GM18526 (cell line): Measurements from ENCODE around the gene MAG.

Experiments used
- POLR2A ChIP-seq: IDR thresholded peaks from 3 replicates; pipeline ENCODE4 v1.6.1; 2011; ENCODE audit not compliant: insufficient read length; ENCODE audit errors: extremely low read depth

The MAG gene

GRCh38 chr19:35270381-35270811 is 21.6 kb upstream of the MAG start:
- TF ChIP-seq POLR2A: no peak

GRCh38 chr19:35271546-35271945 is 20.4 kb upstream of the MAG start:
- no peak for TF ChIP-seq POLR2A

- TF ChIP-seq POLR2A: no peak
Measured at GRCh38 chr19:35272122-35272719, 19.7 kb upstream of the MAG start.

- TF ChIP-seq POLR2A: no peak
Measured at GRCh38 chr19:35272954-35273649, 18.9 kb upstream of the MAG start.

GRCh38 chr19:35273686-35274259 is 18.2 kb upstream of the MAG start:
- no peak for TF ChIP-seq POLR2A

- no peak for TF ChIP-seq POLR2A
Measured at GRCh38 chr19:35274323-35274722, 17.6 kb upstream of the MAG start.

- no peak for TF ChIP-seq POLR2A
Measured at GRCh38 chr19:35276706-35277281, 15.2 kb upstream of the MAG start.

GRCh38 chr19:35278578-35279284 is 13.2 kb upstream of the MAG start:
- no peak for TF ChIP-seq POLR2A

GRCh38 chr19:35279374-35279773 is 12.6 kb upstream of the MAG start:
- no peak for TF ChIP-seq POLR2A

- TF ChIP-seq POLR2A: peak; percentile 14
Measured at GRCh38 chr19:35279985-35280821, 11.8 kb upstream of the MAG start.

GRCh38 chr19:35281303-35281702 is 10.7 kb upstream of the MAG start:
- no peak for TF ChIP-seq POLR2A

GRCh38 chr19:35284153-35285094 is 7.5 kb upstream of the MAG start:
- no peak for TF ChIP-seq POLR2A

- TF ChIP-seq POLR2A: no peak
Measured at GRCh38 chr19:35285095-35285449, 6.9 kb upstream of the MAG start.

GRCh38 chr19:35287713-35288112 is 4.2 kb upstream of the MAG start:
- TF ChIP-seq POLR2A: no peak
